HepG2 (cell line): ENCODE results near the gene GARIN1A. TPM values are rescaled to one million over a fixed set of nuclear protein-coding genes. Genes with fewer than 3 reads are reported as not detected.
A peak's percentile ranks its signal among the peaks of the same experiment; 100 is the strongest.
"Not testable (repeated sequence)": the region's sequence is repeated elsewhere in the genome, so short reads cannot be mapped to it uniquely, and the experiment has no call there.

ENCODE experiments used
- ATAC-seq: fragments of 200-7000 bp; cut with Tn5 transposase; 3 replicates; pipeline ENCODE4 v1.9.1; 2020; ENCODE audit warnings: mild to moderate bottlenecking, moderate library complexity
- BruUV-seq: library from RNA; stranded (reverse); fragments of 400-500 nt; replicated peaks from 2 replicates; lab custom pipeline; 2021; lab: Mats Ljungman, UMichigan
- CTCF ChIA-PET: fragments of 300-600 bp; formaldehyde crosslinking; extraction: SDS; loops from one replicate; lab custom pipeline; 2021; ENCODE audit warnings: low total read pairs, inconsistent platforms, low intra/inter-chr PET ratio; lab: Yijun Ruan, JAX
- POLR2A ChIA-PET: fragments of 350-600 bp; sonication (Branson Sonifier 250); formaldehyde crosslinking; loops from one replicate; lab custom pipeline; 2020; ENCODE audit warnings: antibody characterized with exemption, inconsistent platforms; lab: Yijun Ruan, JAX
- DNase-seq: peaks from one replicate; pipeline ENCODE4 v3.0.0-alpha.2; 2015; ENCODE audit warnings: low spot score
- FAIRE-seq: peaks from 3 replicates; lab custom pipeline; 2011; peaks lifted over from hg19 to GRCh38; lab: Jason Lieb, UNC
- H2AFZ ChIP-seq: one replicate; pipeline ENCODE4 v1.6.1; 2011; ENCODE audit warnings: low read length, inconsistent platforms
- H3K27ac ChIP-seq: fragments of 300-600 bp; 3 replicates; pipeline ENCODE4 v1.8.0; 2011; ENCODE audit warnings: mixed run types, mild to moderate bottlenecking, mixed read lengths, low read length, inconsistent platforms; ENCODE audit not compliant: insufficient read depth; ENCODE audit errors: extremely low read length
- H3K27me3 ChIP-seq, 2 experiments: fragments of 200-600 bp in 1 of 2; 2 replicates in 1 of 2; 3 replicates in 1 of 2; pipeline versions ENCODE4 v1.6.0 to v1.8.0; 2011; ENCODE audit warnings: low read length in 2 of 2, mild to moderate bottlenecking in 2 of 2, moderate library complexity in 2 of 2, inconsistent platforms in 1 of 2; ENCODE audit not compliant: insufficient read depth in 2 of 2, control insufficient read depth in 1 of 2
- H3K36me3 ChIP-seq, 2 experiments: fragments of 200-600 bp in 1 of 2; replicated peaks in 1 of 2; 2 replicates in 1 of 2; 3 replicates in 1 of 2; pipeline versions ENCODE4 v1.5.1 to v1.8.0; 2011; ENCODE audit warnings: low read length in 2 of 2, inconsistent platforms in 1 of 2; ENCODE audit not compliant: insufficient read depth in 2 of 2, control insufficient read depth in 1 of 2
- H3K4me1 ChIP-seq: 2 replicates; pipeline ENCODE4 v1.5.1; 2012; ENCODE audit warnings: low read length, inconsistent platforms; ENCODE audit not compliant: insufficient read depth
- H3K4me2 ChIP-seq: 2 replicates; pipeline ENCODE4 v1.6.0; 2011; ENCODE audit warnings: low read depth, low read length, inconsistent platforms
- H3K4me3 ChIP-seq, 3 experiments: fragments of 200-600 bp in 1 of 3; sonication (generic), shearing (Covaris generic) in 1 of 3; replicated peaks in 1 of 3; 2 replicates each; pipeline ENCODE4 v1.5.1; 2011 to 2016; ENCODE audit warnings: low read length in 3 of 3, inconsistent platforms in 2 of 3, low read depth in 2 of 3, mild to moderate bottlenecking in 2 of 3, control low read depth in 1 of 3, mixed read lengths in 1 of 3; ENCODE audit not compliant: insufficient read depth in 1 of 3
- H3K79me2 ChIP-seq: one replicate; pipeline ENCODE4 v1.6.1; 2011; ENCODE audit warnings: low read length, inconsistent platforms; ENCODE audit not compliant: insufficient read depth
- H3K9ac ChIP-seq: 2 replicates; pipeline ENCODE4 v1.6.0; 2011; ENCODE audit warnings: mild to moderate bottlenecking, low read depth, low read length, inconsistent platforms; ENCODE audit not compliant: insufficient read depth
- H3K9me3 ChIP-seq: 2 replicates; pipeline ENCODE4 v1.5.1; 2012; ENCODE audit warnings: mild to moderate bottlenecking, low read length
- H4K20me1 ChIP-seq: 2 replicates; pipeline ENCODE4 v1.6.0; 2011; ENCODE audit warnings: inconsistent platforms, mild to moderate bottlenecking, low read length, moderate library complexity; ENCODE audit not compliant: insufficient read depth
- REST ChIP-seq, 2 experiments: IDR thresholded peaks; 2 replicates each; pipeline ENCODE4 v1.6.1; 2011 to 2012; ENCODE audit warnings: low read length in 2 of 2, borderline replicate concordance in 1 of 2, low read depth in 1 of 2, mild to moderate bottlenecking in 1 of 2, moderate library complexity in 1 of 2
- WGBS: methylation state at CpG from one replicate; pipeline ENCODE4 v1.1.6; 2017; ENCODE audit warnings: low lambda C conversion rate; 5-methylcytosine and 5-hydroxymethylcytosine counted together
- in situ Hi-C: cut with HindIII; loops from 2 replicates; pipeline ENCODE4 v1.10.0; 2017; ENCODE audit warnings: low pct_unique_long_range_greater_than_20kb; ENCODE audit not compliant: extremely low pct_ligation_motif_present
- intact Hi-C: fragments of 100-400 bp; cut with micrococcal nuclease; formaldehyde crosslinking; loops from one replicate; pipeline ENCODE4 v1.10.0; 2022; ENCODE audit not compliant: unreplicated experiment
- polyA plus RNA-seq, 8 experiments: library from polyadenylated mRNA; depleted of rRNA in 3 of 8; stranded (reverse) in 7 of 8; unstranded in 1 of 8; fragments of >200 nt; fragmentation: Illumina TruSeq in 4 of 8; extraction: Trizol in 4 of 8; gene quantifications; 2 replicates each; pipeline versions ENCODE4 v1.2.1 to v1.2.3, GENCODE V29; 2011 to 2016; ENCODE audit warnings: low read depth in 4 of 8, missing spikeins in 1 of 8, mixed read lengths in 1 of 8; ENCODE audit not compliant: insufficient read depth in 1 of 8
- total RNA-seq, 5 experiments: library from RNA; depleted of rRNA; stranded (reverse); fragments of >200 nt; fragmentation: Illumina TruSeq; extraction: Trizol; gene quantifications; 2 replicates each; pipeline ENCODE4 v1.2.3, GENCODE V29; 2016; ENCODE audit warnings: low read depth in 1 of 5

The GARIN1A gene
- total and polyA plus RNA-seq, 2 of the 13 experiments (the other 11 are each of a cell fraction or from before 2014, with no cell fraction given) = 0.12 TPM; not detected in 1

- POLR2A ChIA-PET, H3K36me3 ChIP-seq, H2AFZ ChIP-seq, ATAC-seq, H3K27ac ChIP-seq, DNase-seq, H3K79me2 ChIP-seq, in situ Hi-C loops, H3K4me3 ChIP-seq, H3K27me3 ChIP-seq: not testable (repeated sequence)
- over 99% methylated on average over 4 of the region's 4 CpGs for WGBS
- TF ChIP-seq REST (IDR thresholded peaks at IDR 0.05; ENCODE audit: borderline replicate concordance in 1 of 2, low read depth in 1 of 2, low read length in 2 of 2) = peak in 1 of 2 experiments; percentile 76; a peak in 2 of 4 replicates
- TF ChIP-seq, all 625 proteins: peak for 1; not testable (repeated sequence) for 624
- H3K4me1 ChIP-seq, H3K4me2 ChIP-seq, H3K9ac ChIP-seq, CTCF ChIA-PET, FAIRE-seq, H3K9me3 ChIP-seq, intact Hi-C loops, H4K20me1 ChIP-seq, BruUV-seq: not testable (repeated sequence)
Measured at GRCh38 chr7:128645844-128646243, 26.2 kb upstream of the GARIN1A start.

- H3K4me1 ChIP-seq, H3K9me3 ChIP-seq, in situ Hi-C loops, H2AFZ ChIP-seq, H3K36me3 ChIP-seq, DNase-seq, ATAC-seq, FAIRE-seq, H3K27ac ChIP-seq, H3K27me3 ChIP-seq, BruUV-seq, POLR2A ChIA-PET, H3K4me2 ChIP-seq, H3K79me2 ChIP-seq, CTCF ChIA-PET, H4K20me1 ChIP-seq, H3K9ac ChIP-seq, H3K4me3 ChIP-seq, intact Hi-C loops: not testable (repeated sequence)
- 98% methylated on average over 6 of the region's 6 CpGs for WGBS
Measured at GRCh38 chr7:128646877-128647276, 25.2 kb upstream of the GARIN1A start.

- H3K36me3 ChIP-seq, intact Hi-C loops, in situ Hi-C loops, H3K9ac ChIP-seq, H4K20me1 ChIP-seq, ATAC-seq, POLR2A ChIA-PET, H3K79me2 ChIP-seq, H3K4me2 ChIP-seq, H3K4me3 ChIP-seq, H3K27me3 ChIP-seq, H3K9me3 ChIP-seq, CTCF ChIA-PET, FAIRE-seq, DNase-seq, H2AFZ ChIP-seq, H3K27ac ChIP-seq, BruUV-seq, H3K4me1 ChIP-seq: not testable (repeated sequence)
- 98% methylated on average over 5 of the region's 6 CpGs for WGBS
Measured at GRCh38 chr7:128651096-128651495, 21.0 kb upstream of the GARIN1A start.
